GM18951 (cell line): ENCODE data around the gene PCYOX1L.

Experiments used
- POLR2A ChIP-seq: IDR thresholded peaks from 4 replicates; pipeline ENCODE4 v1.6.1; 2011; ENCODE audit warnings: mild to moderate bottlenecking; ENCODE audit not compliant: insufficient read length, insufficient read depth; ENCODE audit errors: extremely low read depth
- in situ Hi-C: fragments of 300-500 bp; cut with MboI; formaldehyde crosslinking; loops from one replicate; pipeline ENCODE4 v1.12.0; 2022; ENCODE audit warnings: low sequenced_read_pairs, mixed read lengths, inconsistent platforms; ENCODE audit not compliant: unreplicated experiment

PCYOX1L gene

GRCh38 chr5:149363936-149364335 is 6.1 kb downstream of the PCYOX1L start:
- in situ Hi-C loops, result loop anchor here (25.0 kb wide), 1 partner anchor 198 kb away; the partner anchor contains the start of gene CSNK1A1
- no peak for TF ChIP-seq POLR2A

DNA sequence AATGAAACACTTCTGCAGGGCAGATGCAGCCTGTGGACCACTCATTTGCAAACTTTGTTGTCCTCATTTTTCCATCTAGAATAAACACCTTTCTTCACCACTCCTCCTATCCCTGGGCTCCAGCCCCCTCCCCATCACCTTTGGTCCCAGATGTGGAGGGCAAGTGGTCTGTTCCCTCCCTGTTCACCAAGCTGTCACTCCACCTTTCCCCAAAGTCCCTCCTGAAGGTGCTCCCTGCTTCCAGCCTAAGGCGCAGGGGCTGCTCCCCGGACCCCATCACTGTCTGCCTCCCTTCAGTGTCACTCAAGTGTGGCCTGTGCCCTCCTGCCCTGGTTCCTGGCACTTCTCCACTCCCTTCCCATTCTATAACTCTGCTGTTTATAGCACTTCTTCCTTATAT is 6.9 kb downstream of the PCYOX1L start:
- in situ Hi-C loops, result loop anchor here (25.0 kb wide), 1 partner anchor 198 kb away; the partner anchor contains the start of gene CSNK1A1
- no peak for TF ChIP-seq POLR2A

- no peak for TF ChIP-seq POLR2A
- in situ Hi-C loops, result loop anchor here (25.0 kb wide), 1 partner anchor 197 kb away; the partner anchor contains the start of gene CSNK1A1
Observed at GRCh38 chr5:149365418-149365817, 7.6 kb downstream of the PCYOX1L start.

- TF ChIP-seq POLR2A, result no peak
- in situ Hi-C loops, result loop anchor here (25.0 kb wide), 1 partner anchor 196 kb away; the partner anchor contains the start of gene CSNK1A1
Observed at GRCh38 chr5:149366169-149366729, 8.4 kb downstream of the PCYOX1L start.

DNA sequence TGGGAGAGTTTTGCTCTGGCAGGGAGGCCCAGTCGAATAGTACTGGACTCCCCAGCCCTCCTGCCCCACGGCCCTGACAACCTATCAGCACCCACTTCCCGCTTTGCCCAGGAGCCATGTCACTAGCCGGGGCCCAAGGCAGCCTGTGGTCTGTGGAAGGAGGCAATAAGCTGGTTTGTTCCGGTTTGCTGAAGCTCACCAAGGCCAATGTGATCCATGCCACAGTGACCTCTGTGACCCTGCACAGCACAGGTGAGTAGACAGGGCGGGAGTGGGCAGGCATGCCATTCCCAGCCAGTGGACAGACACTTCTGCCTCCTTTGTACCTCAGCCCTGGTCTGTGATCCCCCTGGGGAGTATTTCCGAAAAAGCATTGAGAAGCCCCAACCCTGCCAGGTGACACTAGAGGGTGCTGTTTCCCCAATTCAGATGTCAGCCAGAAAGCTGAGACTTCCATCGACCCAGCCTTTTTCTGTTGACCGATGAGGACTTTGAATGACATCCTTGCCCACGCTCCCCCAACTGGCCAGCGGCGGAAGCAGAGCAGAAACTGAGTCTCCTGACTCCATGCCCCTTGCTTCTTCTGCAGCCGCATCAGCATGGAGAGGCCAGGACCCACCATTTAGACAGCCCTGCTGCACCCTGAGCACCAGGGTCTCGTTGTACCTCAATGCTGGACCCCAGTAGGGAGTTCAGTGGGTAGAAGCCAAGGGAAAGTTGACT is 9.6 kb downstream of the PCYOX1L start:
- no peak for TF ChIP-seq POLR2A
- in situ Hi-C loops, result loop anchor here (25.0 kb wide), 1 partner anchor 195 kb away; the partner anchor contains the start of gene CSNK1A1

- in situ Hi-C loops, result loop anchor here (25.0 kb wide), 1 partner anchor 194 kb away; the partner anchor contains the start of gene CSNK1A1
- TF ChIP-seq POLR2A, result no peak
Observed at GRCh38 chr5:149367972-149368645, 10.3 kb downstream of the PCYOX1L start.

DNA sequence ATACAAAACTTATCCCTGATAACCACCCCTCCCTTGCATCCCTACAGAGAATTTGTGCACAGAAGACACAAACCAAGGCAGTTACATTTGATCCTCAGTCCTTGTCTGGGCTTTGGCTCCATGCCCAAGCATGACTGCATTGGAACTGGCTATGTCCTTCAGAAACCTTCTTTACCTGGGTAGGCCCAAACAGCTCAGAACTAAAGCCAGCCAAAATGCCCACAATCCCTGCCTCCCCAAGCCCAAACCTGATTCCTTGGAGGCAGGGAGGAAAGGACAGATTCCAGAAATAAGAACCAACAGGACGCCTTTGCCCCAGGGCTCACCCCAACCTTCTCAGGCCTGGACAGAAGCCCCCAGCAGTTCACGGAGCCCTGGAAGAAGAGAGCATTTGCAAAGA is 13.0 kb downstream of the PCYOX1L start:
- no peak for TF ChIP-seq POLR2A
- in situ Hi-C loops, result loop anchor here (25.0 kb wide), 1 partner anchor 191 kb away; the partner anchor contains the start of gene CSNK1A1

DNA sequence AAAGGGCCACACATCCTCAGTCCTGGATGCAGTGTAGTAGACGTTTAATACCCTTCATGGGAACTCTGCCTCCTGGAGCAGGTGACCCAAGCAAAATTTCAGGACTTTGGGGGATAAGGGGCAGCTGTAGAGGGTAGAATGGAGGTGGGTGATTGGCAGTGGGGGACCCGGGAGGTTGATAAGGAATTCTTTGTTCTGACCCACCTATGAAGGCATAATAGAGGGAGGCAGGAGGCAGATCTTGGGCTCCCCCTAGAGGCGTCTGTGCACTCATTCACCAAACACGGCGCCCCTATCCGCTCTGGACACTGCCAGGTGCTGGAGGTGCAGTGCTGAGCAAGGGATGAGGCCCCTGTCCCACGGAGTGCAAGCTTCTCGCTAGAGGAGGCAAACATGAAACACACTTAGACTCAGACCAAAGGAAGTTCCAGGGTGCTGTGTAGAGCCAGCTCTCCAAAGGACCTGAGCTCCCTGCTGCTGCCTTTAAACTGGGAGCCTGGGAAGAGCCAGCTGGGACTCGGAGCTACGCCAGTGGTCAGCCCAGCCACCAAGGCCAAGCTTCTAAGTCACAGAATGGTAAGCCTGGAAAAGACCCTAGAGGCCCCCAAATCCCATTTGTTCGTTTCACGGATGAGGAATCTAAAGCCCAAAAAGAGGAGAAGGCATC is 13.6 kb downstream of the PCYOX1L start:
- in situ Hi-C loops, result loop anchor here (25.0 kb wide), 1 partner anchor 191 kb away; the partner anchor contains the start of gene CSNK1A1
- TF ChIP-seq POLR2A, result no peak

DNA sequence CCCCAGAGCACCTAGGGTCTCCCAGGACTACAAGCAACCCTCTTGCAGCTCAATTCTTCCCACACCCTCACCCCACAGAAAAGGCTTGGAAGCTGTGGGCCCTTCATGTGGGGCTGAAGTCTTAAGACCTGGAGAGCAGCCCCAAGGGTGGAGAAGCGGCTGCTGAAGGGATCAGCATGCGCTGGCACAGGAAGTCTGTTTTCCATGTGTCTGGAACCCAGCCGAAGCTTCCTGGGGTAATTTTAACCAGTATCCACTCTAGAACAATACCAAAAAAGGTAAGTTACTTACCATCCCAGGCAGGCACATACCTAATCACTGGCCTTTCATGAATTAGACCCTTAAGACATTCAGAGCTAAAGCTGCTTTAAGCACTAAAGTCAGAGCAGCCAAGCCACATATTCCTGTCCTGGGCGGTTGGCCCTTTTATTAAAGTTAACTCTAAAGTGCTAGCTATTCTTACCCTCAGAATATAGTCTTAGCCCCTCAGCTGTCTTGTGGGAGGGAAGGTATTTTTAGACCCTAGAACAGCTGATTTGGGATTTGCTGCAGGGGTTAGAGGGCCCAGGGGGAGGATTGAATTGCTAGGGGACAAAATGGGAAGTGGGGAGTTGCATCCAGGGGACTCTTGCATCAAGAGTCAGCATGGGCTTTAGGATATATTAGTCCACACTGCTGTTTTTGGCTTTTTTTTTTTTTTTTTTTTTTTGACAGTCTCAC is 14.4 kb downstream of the PCYOX1L start:
- in situ Hi-C loops, result loop anchor here (25.0 kb wide), 1 partner anchor 190 kb away; the partner anchor contains the start of gene CSNK1A1
- no peak for TF ChIP-seq POLR2A

DNA sequence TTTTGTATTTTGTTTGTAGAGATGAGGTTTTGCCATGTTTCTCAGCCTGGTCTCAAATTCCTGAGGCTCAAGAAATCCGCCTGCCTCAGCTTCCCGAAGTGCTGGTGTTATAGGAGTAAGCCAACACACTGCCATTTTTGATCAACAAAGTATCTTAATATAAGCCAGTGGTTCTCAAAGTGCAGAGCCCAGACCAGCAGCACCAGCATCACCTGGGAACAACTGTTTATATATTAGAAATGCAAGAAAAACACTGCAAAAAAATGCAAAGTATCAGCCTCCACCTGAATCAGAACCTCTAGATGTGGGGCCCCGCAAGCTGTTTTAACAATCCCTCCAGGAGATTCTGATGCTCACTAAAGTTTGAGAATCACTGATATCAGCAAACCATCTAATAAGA is 15.1 kb downstream of the PCYOX1L start:
- in situ Hi-C loops, result loop anchor here (25.0 kb wide), 1 partner anchor 189 kb away; the partner anchor contains the start of gene CSNK1A1
- no peak for TF ChIP-seq POLR2A

DNA sequence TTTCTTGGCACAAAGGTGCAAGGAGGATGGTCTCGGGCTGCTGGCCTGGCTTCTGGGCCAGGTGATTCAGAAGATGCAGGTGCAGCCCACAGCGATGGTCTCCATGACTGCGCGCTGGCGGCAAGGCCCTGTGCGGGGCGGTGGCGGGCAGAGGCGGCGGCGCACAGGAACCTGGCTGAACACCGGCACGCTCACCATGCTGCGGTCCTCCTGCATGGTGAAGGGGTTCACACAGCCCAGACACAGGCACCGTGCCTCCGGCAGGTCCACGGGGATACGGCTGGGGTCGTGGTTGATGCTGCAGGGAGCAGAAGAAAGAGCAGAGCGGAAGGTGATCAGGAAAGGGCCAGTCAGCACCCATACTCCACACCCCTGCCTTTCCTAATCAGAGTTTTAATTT is 16.5 kb downstream of the PCYOX1L start:
- no peak for TF ChIP-seq POLR2A
- in situ Hi-C loops, result loop anchor here (25.0 kb wide), 1 partner anchor 188 kb away; the partner anchor contains the start of gene CSNK1A1

DNA sequence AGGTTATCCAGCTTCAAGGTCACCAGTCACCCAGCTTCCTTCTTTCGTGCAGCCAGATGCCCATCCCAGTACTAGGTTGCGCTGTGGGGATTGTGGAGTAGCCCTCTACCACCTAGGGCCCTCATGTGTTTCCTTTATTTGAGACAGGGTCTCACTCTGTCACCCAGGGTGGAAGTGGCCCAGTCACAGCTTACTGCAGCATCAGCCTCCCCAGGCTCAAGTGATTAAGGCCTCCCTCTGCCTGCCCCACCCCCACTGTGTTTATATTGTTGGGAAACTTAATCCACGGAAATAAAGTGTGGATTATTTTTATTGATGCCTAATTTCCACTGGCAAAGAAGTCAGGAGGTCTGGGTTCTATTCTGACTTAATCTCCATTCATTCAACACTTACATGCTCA is 17.0 kb downstream of the PCYOX1L start:
- no peak for TF ChIP-seq POLR2A
- in situ Hi-C loops, result loop anchor here (25.0 kb wide), 1 partner anchor 188 kb away; the partner anchor contains the start of gene CSNK1A1
